Ramos (cell line): ENCODE data around the gene ZNF185.

Source experiments
- in situ Hi-C: fragments of 300-500 bp; cut with MboI; formaldehyde crosslinking; loops from one replicate; pipeline ENCODE4 v1.14.3; 2022; ENCODE audit warnings: low sequenced_read_pairs; ENCODE audit not compliant: unreplicated experiment

ZNF185 gene

DNA sequence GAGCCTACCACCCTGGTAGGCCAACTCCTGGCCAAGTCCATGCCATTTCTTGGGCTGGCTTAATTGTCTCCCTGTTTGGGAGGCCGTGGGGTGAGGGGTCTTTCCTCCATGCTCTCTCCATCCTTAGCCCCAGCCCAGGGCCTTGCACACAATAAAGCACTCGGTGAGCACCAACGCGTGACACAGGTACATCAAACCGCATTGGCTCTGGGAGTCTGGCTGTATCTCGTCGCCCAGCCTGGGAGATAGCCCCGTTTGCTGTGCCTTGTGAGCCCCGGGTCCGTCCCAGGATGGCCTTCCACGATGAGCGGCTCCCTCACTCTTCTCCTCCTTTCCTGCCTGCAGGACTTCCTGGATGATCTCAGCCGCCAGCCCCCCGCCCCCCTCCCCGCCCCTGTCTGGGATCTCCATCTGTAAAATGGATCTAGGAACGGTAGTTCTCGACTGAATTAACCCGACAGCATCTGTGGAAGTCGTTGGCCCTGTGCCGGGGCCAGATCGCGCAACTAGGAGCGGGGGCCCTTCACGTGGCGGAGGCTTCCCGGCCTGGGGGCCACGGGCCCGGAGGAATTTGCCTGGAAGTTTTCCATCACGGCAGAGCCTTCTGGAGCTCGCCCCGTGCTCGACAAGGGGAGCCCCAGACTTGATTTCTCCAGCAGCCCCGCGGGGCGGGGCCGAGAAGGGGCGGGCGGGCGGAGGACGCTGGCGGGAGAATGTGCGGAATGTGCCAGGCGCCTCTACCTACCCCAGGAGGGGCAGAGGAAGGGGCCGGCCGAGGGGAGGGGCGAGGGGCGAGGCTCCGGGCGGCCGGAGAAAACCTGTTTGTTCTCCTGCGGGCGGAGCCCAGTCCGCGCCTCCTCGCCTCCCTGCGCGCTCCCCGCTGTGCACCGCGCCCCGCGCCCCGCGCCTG, at the start of gene ZNF185:
Gene ZNF185 (plus strand): TSS at position 846 of the 910 bp plus-strand sequence. CDS start 16,423 bp downstream, outside the sequence.
- in situ Hi-C loops: no loop called here

DNA sequence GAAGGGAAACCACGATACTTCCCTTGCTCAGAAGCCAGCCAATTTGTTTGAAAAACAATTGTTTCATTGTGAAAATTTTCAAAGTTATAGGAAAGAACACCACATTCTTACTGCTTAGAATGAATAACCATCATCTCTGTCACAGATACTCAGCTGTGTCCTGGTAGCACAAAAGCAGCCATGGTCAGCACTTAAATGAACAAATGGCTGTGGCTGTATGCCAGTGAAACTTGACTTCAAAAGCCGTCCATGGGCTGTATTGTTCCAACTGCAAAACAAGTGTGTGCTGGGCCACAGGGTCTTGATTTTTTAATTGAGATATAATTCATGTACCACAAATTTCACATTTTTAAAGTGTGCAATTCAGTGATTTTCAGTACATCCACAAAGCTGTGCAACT, 47.4 kb upstream of the ZNF185 start:
- in situ Hi-C loops: no loop called here

DNA sequence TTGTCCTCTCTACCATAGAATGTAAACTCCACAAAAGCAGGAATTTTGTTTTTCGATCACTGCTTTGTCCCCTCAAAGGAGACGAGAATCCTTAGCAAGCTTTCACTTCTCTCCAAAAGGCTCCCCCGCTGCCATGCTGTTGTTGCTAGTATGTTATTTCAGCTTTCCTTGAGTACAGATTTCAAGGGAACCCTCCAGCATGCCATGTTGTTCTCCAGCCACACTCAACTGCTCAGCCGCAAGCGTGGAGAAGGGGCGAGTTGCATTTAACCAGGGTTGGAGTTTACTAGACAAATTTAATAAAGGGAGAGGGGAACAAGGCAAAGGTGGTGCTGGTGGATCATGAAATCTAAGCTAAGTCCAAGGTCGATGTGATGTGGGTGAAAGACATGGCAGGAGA, 43.9 kb upstream of the ZNF185 start:
- in situ Hi-C loops: no loop called here

DNA sequence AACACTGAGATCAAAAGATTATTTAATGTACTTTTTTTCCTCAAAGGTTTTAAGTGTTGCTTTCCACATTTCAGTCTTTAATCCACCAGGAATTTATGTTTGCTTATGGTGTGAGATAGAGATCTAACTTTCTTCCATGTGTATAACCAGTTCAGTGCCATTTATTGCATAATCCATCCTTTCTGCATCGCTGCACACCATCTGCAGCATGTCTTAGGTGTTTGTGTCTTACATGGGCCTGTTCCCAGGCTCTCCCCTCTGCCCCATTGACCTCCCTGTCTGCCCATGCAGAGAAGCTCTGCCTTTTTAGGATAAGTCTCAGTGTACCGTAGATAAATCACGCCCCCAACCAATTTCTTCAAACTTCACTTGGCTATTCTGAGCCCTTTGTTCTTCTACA, 36.8 kb upstream of the ZNF185 start:
- in situ Hi-C loops: no loop called here

DNA sequence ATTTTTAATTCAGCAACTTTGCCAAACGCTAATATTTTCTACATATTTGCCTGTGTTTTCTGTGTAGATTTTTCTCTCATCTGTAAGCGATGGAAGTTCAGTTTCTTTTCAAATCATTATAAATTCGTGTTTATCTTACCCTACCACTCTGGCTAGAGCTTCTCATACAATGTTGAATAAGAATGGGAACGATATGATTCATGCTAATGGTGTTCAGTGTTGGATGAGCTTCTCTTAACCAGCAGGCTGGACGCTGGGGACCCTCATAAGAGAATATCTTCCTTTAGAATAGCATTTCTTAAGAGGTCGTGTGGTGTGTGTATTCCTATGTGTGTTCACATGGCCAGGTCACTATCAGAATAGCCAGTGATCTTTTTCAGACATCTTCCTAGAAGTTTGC, 36.0 kb upstream of the ZNF185 start:
- in situ Hi-C loops: no loop called here

DNA sequence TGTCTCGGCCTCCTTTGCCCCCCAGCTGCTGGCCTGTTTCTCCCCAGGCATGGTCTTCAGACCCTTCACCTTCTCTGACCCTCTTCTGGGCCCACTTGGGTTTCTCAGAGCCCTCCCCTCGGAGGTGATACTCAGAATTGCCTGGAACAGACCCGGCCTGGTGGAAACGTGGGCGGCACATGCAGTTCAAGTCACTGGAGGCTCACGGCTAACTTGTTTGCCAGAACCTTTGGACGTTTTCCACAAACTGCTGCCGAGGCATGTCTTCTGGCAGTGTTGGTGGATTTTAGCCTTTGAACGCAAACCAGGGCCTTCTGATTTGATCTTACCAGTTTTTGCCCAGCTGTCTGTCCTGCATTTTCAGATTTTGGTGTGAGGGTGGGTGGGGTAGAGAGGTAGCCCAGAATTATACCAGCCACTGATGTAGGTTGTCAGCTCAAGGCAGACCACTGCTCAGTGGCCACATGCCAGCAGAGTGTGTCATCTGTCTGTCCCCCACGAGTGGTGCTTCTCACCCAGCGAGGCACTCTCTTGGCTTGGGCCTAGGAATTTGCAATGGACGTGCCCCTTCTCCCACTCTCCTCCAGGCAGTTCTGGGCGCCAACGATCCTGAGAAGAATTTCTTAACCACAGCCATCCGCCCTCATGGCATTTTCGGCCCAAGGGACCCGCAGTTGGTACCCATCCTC, 32.5 kb upstream of the ZNF185 start:
- in situ Hi-C loops: no loop called here

DNA sequence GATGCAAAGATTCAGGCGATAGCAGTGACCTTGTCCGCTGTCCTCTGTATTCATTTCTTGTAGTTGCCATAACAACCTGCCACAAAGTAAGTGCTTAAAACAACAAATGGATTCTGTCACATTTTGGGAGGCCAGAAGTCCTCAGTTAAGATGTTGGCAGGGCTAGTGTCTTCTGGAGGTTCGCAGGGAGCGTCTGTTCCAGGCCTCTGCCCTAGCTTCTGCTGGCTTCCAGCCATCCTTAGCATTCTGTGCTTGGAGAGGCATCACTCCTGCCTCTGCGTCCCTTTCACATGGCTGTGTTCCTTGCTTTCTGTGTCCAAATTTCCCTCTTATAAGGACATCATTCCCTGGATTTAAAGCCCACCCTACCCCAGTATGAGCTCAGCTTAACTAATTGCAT, 31.5 kb upstream of the ZNF185 start:
- in situ Hi-C loops: no loop called here

DNA sequence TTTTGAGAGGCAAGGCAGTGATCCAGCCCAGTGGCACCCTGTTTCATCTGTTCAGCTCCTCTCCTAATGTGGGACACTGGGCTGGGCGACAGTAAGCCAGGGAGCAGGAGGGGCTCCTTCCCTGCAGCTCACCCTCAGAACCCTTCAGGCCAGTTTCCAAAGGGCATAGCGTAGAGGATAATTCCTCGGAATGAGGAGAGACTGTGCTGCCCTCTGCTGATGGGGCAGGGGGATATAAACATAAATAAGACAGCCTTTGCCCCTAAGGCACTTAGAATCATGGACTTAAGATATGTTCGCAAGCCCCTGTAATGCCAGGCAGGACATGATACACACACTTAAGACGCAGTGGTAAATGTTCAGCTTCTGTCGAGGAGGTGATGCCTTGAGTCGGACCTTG, 27.9 kb upstream of the ZNF185 start:
- in situ Hi-C loops: no loop called here

DNA sequence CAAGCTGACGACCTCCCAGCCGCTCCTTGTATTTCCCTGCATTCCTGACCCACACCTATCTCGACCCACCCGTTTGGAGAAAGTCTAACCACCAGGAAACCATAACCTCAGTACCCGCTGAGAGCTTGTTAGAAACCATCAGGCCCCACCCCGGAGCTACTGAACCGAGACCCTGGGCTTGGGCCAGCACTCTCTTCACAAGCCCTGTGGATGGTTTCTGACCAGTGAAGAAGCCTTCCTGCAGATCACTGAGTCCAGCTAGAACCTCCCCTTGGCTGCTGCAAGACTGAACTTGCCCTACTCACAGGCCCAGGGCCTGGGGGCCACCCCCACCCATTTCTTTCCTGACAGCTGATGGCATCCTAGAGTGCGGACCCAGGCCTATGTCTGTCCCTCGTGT, 26.6 kb upstream of the ZNF185 start:
- in situ Hi-C loops: no loop called here

DNA sequence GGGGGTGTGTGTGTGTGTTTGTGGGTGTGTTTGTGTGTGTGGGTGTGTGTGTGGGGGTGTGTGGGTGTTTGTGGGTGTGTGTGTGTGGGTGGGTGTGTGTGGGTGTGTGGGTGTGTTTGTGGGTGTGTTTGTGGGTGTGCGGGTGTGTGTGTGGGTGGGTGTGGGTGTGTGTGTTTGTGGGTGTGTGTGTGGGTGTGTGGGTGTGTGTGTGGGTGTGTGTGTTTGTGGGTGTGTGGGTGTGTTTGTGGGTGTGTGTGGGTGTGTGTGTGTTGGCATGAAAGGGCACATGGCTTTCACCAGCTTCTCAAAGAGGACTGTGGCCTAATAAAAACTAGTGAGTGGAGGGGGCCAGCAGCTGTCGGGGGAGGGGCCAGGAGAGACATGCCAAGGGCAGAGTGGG, 25.3 kb upstream of the ZNF185 start:
- in situ Hi-C loops: no loop called here

DNA sequence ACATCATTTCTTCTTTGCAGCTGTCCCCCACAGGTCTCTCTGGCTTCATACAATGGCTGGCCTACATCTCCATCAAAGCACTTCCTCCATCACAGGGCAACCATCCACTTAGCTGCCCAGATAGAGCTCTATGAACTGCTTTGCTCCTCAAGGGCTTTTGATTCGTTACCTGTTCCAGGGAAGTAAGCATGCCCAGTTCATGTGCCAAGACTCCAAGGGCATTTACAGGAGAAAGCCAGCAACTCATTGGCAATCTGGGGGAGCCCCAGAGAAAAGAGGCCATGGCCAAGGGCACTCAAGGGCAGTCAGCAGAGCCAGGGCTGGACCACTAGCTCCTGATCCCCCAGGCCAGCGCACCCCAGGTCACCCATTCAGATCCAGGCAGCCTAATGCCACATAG, 24.5 kb upstream of the ZNF185 start:
- in situ Hi-C loops: no loop called here

DNA sequence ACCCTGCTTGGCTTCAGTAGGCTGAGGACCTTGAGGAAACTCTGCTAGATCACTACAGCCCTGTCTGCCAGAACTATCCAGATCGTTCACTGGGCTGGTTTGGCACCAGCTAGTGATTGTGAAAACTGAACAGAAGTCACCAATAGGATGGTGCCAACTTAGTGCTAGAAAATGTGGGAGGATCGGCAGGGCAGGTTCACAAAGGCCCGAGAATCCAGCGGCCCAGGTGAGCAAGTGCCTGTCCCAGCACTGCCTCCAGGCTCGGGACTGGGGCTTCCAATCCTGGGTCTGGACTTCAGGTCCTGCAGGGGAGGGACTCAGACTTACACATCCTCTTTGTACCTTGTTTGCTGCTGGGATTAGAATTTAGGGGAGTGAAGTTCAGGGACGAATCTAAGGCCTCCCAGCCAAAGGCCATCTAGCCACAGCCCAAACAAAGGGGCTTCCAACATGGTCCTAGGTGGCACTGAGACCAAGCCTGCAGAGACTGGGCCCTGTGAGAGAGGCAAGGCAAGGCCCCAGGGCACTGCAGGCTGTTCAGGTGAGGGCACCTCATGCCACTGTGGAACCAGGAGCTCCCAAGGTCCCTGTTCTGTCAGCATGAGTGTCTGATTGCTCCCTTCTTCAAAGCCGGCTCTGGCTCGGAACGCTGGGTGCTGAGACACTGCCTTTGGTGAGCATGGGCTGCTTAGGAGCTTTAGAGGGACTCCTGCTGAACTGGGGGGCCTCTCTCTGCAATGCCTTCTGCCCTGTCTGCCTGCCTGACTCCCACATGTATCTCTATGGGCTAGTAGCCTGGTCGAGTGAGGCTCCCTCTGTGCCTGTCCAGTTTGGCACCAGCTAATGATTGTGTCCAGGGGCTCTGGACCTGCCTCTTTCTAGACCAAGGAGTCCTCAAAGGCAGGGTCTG, 20.7 kb upstream of the ZNF185 start:
- in situ Hi-C loops: no loop called here

DNA sequence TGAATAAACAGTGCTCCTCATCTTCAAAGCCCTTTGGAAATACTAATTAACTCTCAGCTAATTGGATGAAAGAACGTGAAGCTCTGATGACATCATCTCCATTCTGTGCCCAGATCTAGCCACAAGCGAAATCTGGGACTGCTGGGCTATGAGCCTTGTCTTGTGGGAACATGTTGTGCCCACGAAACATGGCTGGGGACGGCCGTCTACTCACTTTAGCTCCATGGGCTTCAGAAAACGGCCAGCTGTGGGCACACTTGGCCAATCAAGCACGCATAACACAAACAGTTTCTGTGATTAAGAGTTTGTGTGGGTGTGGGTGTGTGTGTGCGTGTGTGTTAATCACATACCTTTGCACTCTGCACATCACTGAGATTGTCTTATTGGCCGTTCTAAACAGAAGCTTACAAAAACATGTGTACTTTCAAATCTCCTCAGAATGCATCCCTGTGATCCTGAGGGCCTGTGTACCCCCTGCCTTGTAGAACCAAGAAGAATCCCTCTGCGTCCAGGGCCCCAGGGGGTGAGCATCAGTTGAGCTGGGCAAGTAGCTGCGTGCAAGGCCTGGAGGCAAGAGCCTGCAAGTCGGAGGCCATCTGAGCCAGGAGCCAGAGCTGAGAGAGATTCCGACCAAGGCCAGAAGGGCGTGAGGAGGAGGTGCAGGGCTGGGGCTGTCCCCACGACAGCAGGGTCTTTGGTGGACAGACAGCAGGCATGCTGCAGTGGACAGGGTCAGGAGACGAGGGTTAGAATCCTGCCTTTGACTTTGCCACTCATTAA, 18.7 kb upstream of the ZNF185 start:
- in situ Hi-C loops: no loop called here

DNA sequence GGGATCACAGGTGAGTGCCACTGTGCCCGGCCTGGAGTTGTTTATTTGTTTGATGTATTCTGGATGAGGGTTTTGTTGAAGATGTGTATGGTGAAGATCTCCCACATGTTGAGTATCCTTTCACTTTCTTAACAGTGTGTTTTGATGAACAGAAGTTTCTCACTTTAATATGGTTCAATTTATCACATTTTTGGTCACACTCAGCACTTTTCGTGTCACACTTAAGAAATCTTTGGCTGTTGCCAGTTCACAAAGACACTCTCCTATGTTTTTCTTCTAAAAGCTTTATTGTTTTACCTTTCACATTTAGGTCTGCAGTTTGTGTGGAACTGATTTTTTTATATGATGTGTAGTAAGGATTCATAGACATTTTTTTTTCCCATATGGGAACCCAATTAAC, 16.6 kb upstream of the ZNF185 start:
- in situ Hi-C loops: no loop called here

DNA sequence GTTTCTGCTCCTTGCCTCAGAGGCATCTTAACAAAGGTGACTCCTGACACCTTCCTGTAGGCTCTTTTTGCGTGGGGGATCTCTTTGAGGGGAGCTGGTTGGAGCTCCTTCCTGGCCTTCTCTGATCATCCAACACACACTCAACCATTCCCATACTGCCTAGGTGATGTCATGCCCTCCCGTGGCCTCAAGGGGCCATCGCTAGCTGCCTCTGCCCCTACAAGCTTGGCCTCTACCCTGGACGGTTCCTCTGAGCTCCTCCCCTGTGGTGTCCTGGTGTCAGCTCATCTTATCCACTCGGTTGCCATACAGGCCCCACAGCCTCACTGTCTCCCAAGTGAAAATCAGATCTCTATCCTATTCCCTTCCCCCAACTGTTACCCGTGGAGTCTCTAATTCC, 13.7 kb upstream of the ZNF185 start:
- in situ Hi-C loops: no loop called here

DNA sequence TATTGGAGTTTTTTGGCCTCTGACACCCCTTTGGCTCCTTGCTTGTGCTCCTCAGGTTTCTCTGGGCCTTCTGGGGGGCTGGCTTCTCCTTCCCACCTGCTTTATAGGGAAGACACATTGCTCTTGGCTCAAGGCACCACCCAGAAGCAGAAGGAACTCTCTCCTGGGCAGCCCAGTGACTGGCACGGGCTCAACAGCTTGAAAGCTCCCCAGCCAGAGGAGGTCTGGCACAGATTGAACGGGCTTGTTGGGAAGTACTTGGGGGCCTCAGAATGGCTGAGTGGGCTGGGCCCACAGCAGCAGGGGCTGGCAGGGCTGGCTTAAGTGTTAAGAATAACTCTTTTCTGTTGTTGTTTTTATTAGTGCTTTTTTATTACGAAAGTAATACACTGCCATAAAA, 11.2 kb upstream of the ZNF185 start:
- in situ Hi-C loops: no loop called here

DNA sequence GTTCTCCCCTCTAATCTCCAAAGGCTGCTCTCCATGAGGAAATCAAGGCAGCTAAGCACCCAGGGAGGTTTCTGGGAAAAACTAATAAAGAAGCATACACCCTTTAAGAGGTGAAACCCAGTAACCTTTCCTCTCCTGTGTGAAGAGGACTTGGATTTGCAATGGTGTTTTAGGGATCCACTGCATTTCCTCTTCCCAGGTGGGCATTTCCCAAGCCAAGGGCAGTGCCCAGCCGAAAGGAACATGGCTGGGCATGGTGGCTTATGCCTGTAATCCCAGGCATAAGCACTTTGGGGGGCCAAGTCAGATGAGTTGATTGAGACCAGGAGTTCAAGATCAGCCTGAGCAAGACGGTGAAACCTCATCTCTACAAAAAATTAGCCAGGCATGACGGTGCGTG, 5.4 kb upstream of the ZNF185 start:
- in situ Hi-C loops: no loop called here

DNA sequence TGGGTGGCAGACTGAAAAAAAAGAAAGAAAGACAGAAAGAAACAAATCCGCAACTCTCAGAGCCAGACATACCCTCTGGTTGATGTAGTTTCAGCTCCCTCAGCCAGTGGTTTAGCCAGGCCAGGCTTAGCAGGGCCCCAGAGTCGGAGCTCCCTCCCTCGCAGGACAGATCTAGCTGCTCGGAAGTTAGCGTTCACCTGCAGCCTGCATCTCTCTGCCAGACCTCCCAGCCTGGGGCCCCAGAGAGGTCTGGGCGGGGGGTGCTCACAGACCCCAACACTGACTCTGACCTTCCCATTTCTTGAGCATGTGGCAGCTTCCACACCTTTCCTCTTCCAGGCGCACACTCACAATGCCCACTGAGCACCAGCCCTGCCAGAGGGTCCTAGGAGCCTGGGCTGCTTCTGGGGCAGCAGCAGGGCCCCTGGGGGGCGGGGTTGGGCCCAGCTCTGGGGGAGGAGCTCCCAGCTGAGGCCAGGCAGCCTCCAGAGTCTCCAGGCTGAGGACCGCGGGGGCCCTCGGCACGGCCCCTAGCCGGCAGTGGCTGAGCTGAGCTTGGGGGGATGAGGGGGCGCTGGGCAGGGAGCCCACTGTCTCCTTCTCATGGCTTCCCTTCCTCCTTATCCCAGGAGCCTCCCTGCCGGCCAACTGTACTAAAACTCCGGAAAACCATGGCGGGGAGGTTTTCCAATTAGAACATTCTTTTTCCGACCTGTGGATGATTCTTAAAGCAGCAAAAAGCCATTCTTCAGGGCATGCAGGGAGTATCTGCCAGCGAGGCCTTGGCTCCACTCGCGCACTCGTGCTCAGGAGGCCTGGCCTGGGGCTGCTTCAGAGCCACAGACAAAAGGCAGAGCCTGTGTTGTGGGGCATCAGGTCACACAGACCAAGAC, 4.6 kb upstream of the ZNF185 start:
- in situ Hi-C loops: no loop called here
